A204.1 (cell line): Measurements from ENCODE around the gene FAM237A.

Experiments
- FAIRE-seq: peaks from 2 replicates; lab custom pipeline; 2012; peaks lifted over from hg19 to GRCh38; lab: Jason Lieb, UNC

The FAM237A gene

GRCh38 chr2:206692971-206693370 lies 50.7 kb downstream of the FAM237A start:
- no peak for FAIRE-seq

- peak; percentile 75 for FAIRE-seq
These were observed 51.3 kb downstream of the FAM237A start for GRCh38 chr2:206693399-206694137.

GRCh38 chr2:206696910-206697309 lies 54.6 kb downstream of the FAM237A start:
- no peak for FAIRE-seq

GRCh38 chr2:206698811-206699210 lies 56.5 kb downstream of the FAM237A start:
- no peak for FAIRE-seq
